ENCODE results near the gene PCYT2.
"Not testable (repeated sequence)": the region's sequence is repeated elsewhere in the genome, so short reads cannot be mapped to it uniquely, and the experiment has no call there.

- not testable (repeated sequence) for TF ChIP-seq CTCF (conservative IDR thresholded peaks at IDR 0.05); ZFX (IDR thresholded peaks at IDR 0.05)
Observed at GRCh38 chr17:81953443-81953842, 42.2 kb upstream of the PCYT2 start.
